Omental fat pad (tissue), 4 donors: ENCODE data around the gene GRIK3. TPM values are rescaled to one million over a fixed set of nuclear protein-coding genes. Genes with fewer than 3 reads are reported as not detected.

Experiments
- ATAC-seq: fragments of 150-250 bp; one replicate; pipeline ENCODE4 v1.9.1; 2016; ENCODE audit warnings: mild to moderate bottlenecking, moderate library complexity; ENCODE audit not compliant: low FRiP score
- DNase-seq: peaks from one replicate; pipeline ENCODE4 v3.0.0-alpha.2; 2019; ENCODE audit warnings: low spot score
- total RNA-seq, 4 donors: library from RNA; depleted of rRNA; stranded (reverse); fragments of >200 nt; gene quantifications; one replicate each; pipeline ENCODE4 v1.1.0, GENCODE V29; 2016
- TF ChIP-seq, protein P1 (sequence below), 3 donors: fragments of 450-650 bp; IDR thresholded peaks; one replicate each; pipeline ENCODE4 v1.5.1; 2016 to 2017; ENCODE audit warnings: antibody characterized with exemption in 3 of 3, mild to moderate bottlenecking in 3 of 3, moderate library complexity in 2 of 3

GRIK3 gene
- total RNA-seq, 4 donors from 2014 or later: 0.09 to 0.79 TPM; not detected in 2

DNA sequence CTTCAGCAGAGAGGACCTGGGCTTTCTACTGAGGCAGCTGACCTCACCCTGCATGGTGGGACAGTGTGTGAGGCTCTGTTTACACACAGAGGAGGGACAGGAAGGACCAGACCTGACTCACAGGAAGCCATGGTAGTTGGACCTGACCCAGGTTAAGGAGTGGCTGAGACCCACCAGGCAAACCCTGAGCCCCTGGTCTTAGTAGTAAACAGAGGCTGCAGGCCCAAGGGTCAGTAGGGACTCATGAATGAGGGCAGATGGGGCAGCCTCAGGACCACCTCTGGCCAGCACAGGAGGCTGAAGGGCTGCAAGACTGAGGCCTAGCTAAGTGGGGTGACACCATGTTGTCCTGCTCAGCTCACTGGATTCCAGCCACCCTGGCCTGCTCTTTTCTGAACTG lies 273.2 kb downstream of the GRIK3 start:
- TF ChIP-seq, protein P1, sequence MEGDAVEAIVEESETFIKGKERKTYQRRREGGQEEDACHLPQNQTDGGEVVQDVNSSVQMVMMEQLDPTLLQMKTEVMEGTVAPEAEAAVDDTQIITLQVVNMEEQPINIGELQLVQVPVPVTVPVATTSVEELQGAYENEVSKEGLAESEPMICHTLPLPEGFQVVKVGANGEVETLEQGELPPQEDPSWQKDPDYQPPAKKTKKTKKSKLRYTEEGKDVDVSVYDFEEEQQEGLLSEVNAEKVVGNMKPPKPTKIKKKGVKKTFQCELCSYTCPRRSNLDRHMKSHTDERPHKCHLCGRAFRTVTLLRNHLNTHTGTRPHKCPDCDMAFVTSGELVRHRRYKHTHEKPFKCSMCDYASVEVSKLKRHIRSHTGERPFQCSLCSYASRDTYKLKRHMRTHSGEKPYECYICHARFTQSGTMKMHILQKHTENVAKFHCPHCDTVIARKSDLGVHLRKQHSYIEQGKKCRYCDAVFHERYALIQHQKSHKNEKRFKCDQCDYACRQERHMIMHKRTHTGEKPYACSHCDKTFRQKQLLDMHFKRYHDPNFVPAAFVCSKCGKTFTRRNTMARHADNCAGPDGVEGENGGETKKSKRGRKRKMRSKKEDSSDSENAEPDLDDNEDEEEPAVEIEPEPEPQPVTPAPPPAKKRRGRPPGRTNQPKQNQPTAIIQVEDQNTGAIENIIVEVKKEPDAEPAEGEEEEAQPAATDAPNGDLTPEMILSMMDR (IDR thresholded peaks at IDR 0.05): no peak
- ATAC-seq (no peak), DNase-seq (no peak)

DNA sequence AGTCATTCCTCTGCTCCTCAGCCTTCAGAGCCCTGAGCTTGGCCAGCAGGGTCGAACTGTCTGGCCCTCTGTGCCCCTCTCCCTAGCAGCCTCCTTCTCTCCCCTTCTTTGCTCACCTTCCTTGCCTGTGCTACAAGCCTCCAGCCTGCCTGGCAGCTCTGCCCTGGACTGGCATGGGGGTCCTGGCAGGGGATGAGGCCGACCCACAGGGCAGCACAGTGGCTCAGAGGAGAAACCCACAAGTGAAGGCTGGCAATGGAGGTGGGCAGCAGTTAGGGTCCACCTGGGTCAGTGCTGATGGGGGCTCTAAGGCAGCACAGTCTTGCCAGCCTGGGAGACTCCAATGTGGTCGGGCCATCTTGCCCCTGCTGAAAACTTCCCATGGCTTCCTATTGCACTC lies 274.2 kb downstream of the GRIK3 start:
- DNase-seq (no peak), ATAC-seq (no peak)
- TF ChIP-seq, protein P1 (IDR thresholded peaks at IDR 0.05): no peak

DNA sequence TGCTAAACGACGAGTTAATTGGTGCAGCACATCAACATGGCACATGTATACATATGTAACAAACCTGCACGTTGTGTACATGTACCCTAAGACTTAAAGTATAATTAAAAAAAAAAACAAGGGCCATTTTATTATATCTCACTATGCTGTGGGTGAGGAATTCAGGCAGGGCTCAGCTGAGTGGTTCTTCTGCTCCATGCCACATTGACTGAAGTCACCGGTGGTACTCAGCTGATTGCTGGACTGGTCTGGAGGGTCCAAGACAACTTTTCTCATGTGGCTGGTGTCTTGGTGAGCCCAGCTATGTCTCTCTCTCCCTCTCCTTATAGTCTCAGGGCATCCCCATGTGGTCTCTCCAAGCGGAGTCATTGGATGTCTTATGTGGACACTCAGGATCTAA lies 275.0 kb downstream of the GRIK3 start:
- no peak for DNase-seq
- no peak for ATAC-seq
- TF ChIP-seq, protein P1 (IDR thresholded peaks at IDR 0.05): no peak

DNA sequence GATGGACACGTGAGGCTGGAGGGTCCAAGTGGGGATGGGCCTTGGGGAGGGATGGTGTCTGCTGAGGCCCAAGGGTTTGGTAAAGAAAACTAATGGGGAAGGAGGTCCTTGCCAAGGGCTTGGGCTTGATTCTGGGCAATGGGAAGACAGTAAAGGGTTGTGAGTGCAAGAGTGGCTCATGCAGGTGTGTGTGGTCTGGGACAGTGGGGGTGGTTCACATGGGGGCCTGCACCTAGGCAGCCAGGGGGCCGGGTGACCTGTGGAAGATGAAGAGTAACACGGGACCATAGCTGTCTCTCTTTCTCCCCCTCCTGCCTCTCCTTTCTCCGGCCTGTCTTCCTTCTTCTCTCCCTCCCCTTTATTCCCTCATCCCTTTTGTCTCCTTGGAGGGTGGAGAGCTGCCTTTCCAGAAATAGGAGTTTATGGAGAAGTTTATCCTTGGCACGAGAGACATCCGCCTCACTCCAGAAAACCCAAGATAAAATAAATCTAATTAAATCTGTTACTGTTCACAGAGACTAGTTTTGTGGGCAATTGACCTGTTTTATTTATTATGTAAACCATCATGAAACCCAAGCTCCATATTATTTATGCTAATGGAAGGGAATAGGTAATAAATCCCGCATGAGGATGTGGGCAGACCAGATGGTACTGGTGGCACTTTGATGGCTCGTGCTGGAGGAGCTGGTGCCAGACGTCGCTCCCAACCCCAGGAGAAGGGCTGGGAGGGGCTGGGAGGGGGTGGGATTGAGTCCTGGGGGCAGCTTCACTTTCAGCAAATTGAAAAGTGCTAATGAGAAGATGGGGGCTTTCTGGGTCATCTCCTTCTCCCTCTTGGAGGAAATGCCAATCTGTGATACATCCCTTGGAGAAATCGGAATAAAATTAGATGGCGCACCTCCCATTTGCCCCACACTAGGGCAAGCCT lies 278.7 kb downstream of the GRIK3 start:
- DNase-seq: no peak
- TF ChIP-seq, protein P1 (IDR thresholded peaks at IDR 0.05): no peak
- no peak for ATAC-seq

DNA sequence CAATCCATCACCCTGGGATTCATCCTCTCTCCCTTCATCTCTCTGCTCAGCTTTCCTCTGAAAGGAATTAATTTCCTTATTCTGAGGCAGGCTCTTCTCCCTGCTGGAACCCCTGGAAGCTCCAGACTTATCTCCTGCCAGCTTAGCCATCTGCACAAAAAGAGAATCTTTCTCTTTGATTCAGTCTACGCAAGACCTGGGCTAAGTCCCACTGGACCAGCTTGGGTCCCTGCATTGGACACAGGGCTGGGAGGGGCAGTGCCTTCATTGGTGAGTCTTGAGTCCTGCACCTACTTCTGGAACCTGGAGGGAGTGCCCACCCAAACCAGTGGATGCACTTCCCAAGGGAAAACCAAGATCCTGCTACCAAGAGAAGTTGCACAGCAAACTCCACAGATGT lies 279.9 kb downstream of the GRIK3 start:
- ATAC-seq (no peak), DNase-seq (no peak)
- TF ChIP-seq, protein P1 (IDR thresholded peaks at IDR 0.05): no peak

DNA sequence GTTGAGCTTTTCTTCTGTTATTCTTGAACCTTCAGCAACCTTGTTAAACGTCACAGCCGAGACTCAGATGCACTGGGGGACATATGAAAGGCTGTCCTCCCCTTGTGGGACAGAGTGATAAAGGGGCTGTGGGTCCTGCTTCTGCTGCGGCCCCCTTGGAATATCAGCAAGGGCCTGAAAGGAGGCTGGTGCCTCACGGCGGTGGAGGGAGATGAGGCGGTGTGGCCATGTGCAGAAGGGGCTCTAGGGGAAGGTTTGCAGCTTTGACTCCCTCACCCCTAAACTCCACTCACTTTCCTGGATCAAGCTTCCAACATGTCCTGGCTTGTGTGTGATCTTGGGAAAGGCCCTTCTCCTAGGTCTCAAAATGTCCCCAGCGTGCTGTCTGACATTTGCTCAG lies 280.9 kb downstream of the GRIK3 start:
- TF ChIP-seq, protein P1 (IDR thresholded peaks at IDR 0.05): no peak
- no peak for DNase-seq
- no peak for ATAC-seq

DNA sequence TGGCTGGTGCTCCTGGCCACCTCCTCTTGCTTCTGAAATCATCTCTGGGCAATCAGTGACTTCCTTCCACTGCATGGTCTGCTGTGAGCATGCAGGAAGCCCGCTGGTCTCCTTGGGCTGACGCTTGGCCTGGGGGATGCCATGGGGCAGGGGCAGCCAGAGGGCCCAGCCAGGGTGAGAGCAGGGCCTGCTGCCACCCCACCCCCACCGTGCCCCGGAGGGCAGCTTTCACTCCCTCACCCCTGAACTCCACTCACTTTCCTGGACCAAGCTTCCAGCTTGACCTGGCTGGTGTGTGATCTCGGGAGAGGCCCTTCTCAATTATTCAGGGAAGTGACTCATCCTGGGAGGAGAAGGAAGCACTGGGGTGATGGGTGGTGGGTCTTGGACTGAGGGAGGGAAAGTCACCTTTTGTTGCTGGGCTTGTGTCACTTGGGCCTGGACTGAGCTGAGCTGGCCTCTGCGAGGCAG lies 281.4 kb downstream of the GRIK3 start:
- TF ChIP-seq, protein P1 (IDR thresholded peaks at IDR 0.05): no peak
- no peak for DNase-seq
- ATAC-seq: no peak
